Pancreas (tissue), 10 donors: ENCODE measurements around the gene MBL2. TPM values are rescaled to one million over a fixed set of nuclear protein-coding genes. Genes with fewer than 3 reads are reported as not detected.

ENCODE experiments used
- ATAC-seq, 4 donors: fragments of 200-7000 bp; cut with Tn5 transposase; one replicate each; pipeline versions ENCODE4 v1.8.0 to v1.9.1; 2020; ENCODE audit warnings: mild to moderate bottlenecking in 4 of 4, moderate library complexity in 4 of 4
- DNase-seq, 6 donors: peaks; one replicate each; pipeline ENCODE4 v3.0.0-alpha.2; 2020
- FAIRE-seq: peaks from 2 replicates; lab custom pipeline; 2012; peaks lifted over from hg19 to GRCh38; lab: Jason Lieb, UNC
- H3K27ac ChIP-seq, 4 donors: fragments of 200-600 bp; sonication (generic); 1 replicate in 3 of 4; 2 replicates in 1 of 4; pipeline versions ENCODE4 v1.5.0 to v1.8.0; 2020
- H3K27me3 ChIP-seq, 4 donors: fragments of 200-600 bp; one replicate each; pipeline ENCODE4 v1.8.0; 2021
- H3K36me3 ChIP-seq, 3 donors: fragments of 200-600 bp; sonication (generic) in 1 of 3; one replicate each; pipeline versions ENCODE4 v1.5.0 to v1.8.0; 2020 to 2021
- H3K4me1 ChIP-seq, 3 donors: fragments of 200-600 bp; one replicate each; pipeline ENCODE4 v1.8.0; 2021
- H3K4me3 ChIP-seq, 4 donors: fragments of 200-600 bp; sonication (generic) in 2 of 4; one replicate each; pipeline versions ENCODE4 v1.5.0 to v1.8.0; 2020 to 2021
- H3K9me3 ChIP-seq, 4 donors: fragments of 200-600 bp; one replicate each; pipeline ENCODE4 v1.8.0; 2021
- WGBS, 2 donors: extraction: QIAGEN DNeasy Blood & Tissue Kit; methylation state at CpG; one replicate each; pipeline ENCODE4 v1.1.7; 2013; 5-methylcytosine and 5-hydroxymethylcytosine counted together
- intact Hi-C, 3 donors: fragments of 100-400 bp; cut with DNase I; formaldehyde crosslinking; loops; one replicate each; pipeline versions ENCODE4 v1.11.1 to v1.14.2; 2022
- polyA plus RNA-seq, 2 donors: library from polyadenylated mRNA; stranded (reverse); fragments of 200-250 nt; gene quantifications; one replicate each; pipeline ENCODE4 v1.2.3, GENCODE V29; 2013
- total RNA-seq, 6 donors: library from RNA; stranded (reverse); fragmentation: NEBNext Ultra II Directional in 4 of 6; extraction: Animal tissue kit (Norgen Biotek cat#: 25700) in 4 of 6; gene quantifications; one replicate each; pipeline versions ENCODE4 v1.2.1 to v1.2.4, GENCODE V29; 2021 to 2023
- TF ChIP-seq, protein P1 (sequence below), 4 donors: fragments of 200-600 bp; sonication (generic) in 3 of 4; IDR thresholded peaks; one replicate each; pipeline versions ENCODE4 v1.5.0 to v1.8.0; 2021; ENCODE audit warnings: antibody characterized with exemption in 4 of 4
- donor health status: healthy with polysubstance abuse.
- donor health status: DM: no; HTN: no; CAD: no; lungs with moderate emphysema.
- donor health status: DM: no; HTN: no; CAD: no.
- donor health status: control.
- donor health status: control.
- donor health status: Bipolar disorder and iron deficiency.
- donor health status: DM: yes; HTN: yes; CAD: no.
- donor health status: DM: no; HTN: no; CAD: no.
- donor health status: DM: no; HTN: no; CAD: no.
- donor health status: DM: yes; HTN: yes; CAD: no.

MBL2 gene
- total and polyA plus RNA-seq, 8 donors = 0.09 TPM; not detected in 7

GRCh38 chr10:52810761-52811160 lies 38.2 kb upstream of the MBL2 start:
- intact Hi-C loops = no loop called here
- no peak overlapping the region for H3K4me3 ChIP-seq
- WGBS, 2 donors = 65 to 78% methylated on average over 2 of the region's 2 CpGs
- no peaks in the 10 kb centered on the region for H3K9me3 ChIP-seq
- H3K27ac ChIP-seq = no peak overlapping the region
- FAIRE-seq (no peak), ATAC-seq (no peak), DNase-seq (no peak)
- no peaks in the 10 kb centered on the region for H3K4me1 ChIP-seq
- no peaks in the 10 kb centered on the region for H3K36me3 ChIP-seq
- no peaks in the 10 kb centered on the region for H3K27me3 ChIP-seq
- TF ChIP-seq, protein P1, sequence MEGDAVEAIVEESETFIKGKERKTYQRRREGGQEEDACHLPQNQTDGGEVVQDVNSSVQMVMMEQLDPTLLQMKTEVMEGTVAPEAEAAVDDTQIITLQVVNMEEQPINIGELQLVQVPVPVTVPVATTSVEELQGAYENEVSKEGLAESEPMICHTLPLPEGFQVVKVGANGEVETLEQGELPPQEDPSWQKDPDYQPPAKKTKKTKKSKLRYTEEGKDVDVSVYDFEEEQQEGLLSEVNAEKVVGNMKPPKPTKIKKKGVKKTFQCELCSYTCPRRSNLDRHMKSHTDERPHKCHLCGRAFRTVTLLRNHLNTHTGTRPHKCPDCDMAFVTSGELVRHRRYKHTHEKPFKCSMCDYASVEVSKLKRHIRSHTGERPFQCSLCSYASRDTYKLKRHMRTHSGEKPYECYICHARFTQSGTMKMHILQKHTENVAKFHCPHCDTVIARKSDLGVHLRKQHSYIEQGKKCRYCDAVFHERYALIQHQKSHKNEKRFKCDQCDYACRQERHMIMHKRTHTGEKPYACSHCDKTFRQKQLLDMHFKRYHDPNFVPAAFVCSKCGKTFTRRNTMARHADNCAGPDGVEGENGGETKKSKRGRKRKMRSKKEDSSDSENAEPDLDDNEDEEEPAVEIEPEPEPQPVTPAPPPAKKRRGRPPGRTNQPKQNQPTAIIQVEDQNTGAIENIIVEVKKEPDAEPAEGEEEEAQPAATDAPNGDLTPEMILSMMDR (IDR thresholded peaks at IDR 0.05) = no peak

DNA sequence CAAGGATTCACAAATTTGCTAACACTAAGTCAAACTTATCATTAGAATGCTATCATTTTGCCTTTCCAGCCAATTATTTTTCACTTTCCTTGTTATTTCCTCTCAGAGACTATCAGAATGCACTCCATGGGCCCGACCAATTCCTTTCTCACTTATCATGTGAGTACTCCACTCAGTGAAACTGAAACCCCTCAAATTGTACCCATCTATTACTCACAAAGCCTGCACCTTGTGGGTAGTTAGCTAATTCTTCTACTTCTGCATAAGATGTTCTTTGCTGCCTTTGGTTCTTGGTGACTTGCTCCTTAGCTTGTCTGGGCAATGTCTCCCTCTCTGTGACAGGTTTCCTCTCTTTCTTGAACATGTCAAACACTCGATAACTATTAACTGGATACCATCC lies 35.2 kb upstream of the MBL2 start:
- no peaks in the 10 kb centered on the region for H3K27me3 ChIP-seq
- no peaks in the 10 kb centered on the region for H3K36me3 ChIP-seq
- no peaks in the 10 kb centered on the region for H3K9me3 ChIP-seq
- intact Hi-C loops = no loop called here
- no peak overlapping the region for H3K27ac ChIP-seq
- ATAC-seq = no peak
- TF ChIP-seq, protein P1 (IDR thresholded peaks at IDR 0.05) = no peak
- H3K4me1 ChIP-seq = no peaks in the 10 kb centered on the region
- DNase-seq = no peak
- H3K4me3 ChIP-seq = no peak overlapping the region
- FAIRE-seq = no peak
- WGBS, 2 donors = 42% methylated on average over 2 of the region's 2 CpGs

GRCh38 chr10:52805414-52806285 lies 33.1 kb upstream of the MBL2 start:
- FAIRE-seq = no peak
- no peak overlapping the region for H3K4me3 ChIP-seq
- DNase-seq = no peak
- H3K27me3 ChIP-seq = no peaks in the 10 kb centered on the region
- no peaks in the 10 kb centered on the region for H3K9me3 ChIP-seq
- TF ChIP-seq, protein P1 (IDR thresholded peaks at IDR 0.05) = no peak
- no peak overlapping the region for H3K27ac ChIP-seq
- no peak for ATAC-seq
- H3K36me3 ChIP-seq = no peaks in the 10 kb centered on the region
- intact Hi-C loops = no loop called here
- 58 to 67% methylated on average over 25 of the region's 25 CpGs for WGBS, 2 donors
- H3K4me1 ChIP-seq = no peaks in the 10 kb centered on the region

DNA sequence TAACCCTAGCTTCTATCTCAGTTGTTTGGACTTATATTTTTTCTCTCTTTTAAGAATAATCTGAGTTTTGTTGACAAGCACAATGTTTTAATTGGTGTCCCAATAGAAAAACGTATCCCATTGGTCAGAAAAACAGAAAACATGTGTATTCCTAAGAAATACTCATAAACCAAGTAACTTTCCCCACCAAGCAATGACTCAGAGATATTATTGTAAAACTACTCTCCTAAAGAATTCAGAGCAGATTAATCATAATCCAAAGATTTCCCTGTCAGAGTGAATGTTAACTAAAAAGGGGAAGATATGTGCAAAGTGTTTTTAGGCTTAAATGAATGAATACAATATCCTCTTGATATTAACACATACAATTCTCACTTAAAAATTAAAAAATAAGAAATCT lies 29.4 kb upstream of the MBL2 start:
- TF ChIP-seq, protein P1 (IDR thresholded peaks at IDR 0.05) = no peak
- H3K4me1 ChIP-seq = no peaks in the 10 kb centered on the region
- WGBS, 2 donors = 10 to 20% methylated on average over 1 of the region's 1 CpG
- H3K4me3 ChIP-seq = no peak overlapping the region
- FAIRE-seq (no peak), ATAC-seq (no peak), DNase-seq (no peak)
- intact Hi-C loops = no loop called here
- no peak overlapping the region for H3K27ac ChIP-seq
- H3K36me3 ChIP-seq = no peaks in the 10 kb centered on the region
- H3K27me3 ChIP-seq = no peaks in the 10 kb centered on the region
- H3K9me3 ChIP-seq = no peaks in the 10 kb centered on the region

DNA sequence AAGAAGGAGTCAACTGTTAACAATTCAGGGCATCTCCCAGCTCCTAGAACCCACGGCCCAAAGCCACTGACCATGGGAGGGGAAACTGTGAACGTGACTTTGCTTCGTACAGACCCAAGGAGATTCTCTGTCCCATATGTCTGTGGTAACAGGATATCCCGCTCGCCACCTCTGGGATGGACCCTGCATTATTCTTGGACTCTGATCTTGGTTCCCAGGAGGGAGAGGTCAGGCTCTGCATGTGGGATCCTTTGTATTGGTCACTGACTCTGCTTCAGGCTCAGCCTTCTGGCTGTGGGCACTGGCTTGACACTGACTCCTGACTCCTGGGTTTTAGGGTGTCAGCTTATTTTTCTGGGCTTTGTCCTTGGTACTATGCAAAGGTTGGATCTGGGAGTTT lies 13.5 kb upstream of the MBL2 start:
- TF ChIP-seq, protein P1 (IDR thresholded peaks at IDR 0.05) = no peak
- no peak for DNase-seq
- H3K27me3 ChIP-seq = no peaks in the 10 kb centered on the region
- H3K36me3 ChIP-seq = no peaks in the 10 kb centered on the region
- intact Hi-C loops = no loop called here
- ATAC-seq = no peak
- no peak for FAIRE-seq
- WGBS, 2 donors = 76 to 92% methylated on average over 5 of the region's 5 CpGs
- H3K9me3 ChIP-seq = no peaks in the 10 kb centered on the region
- no peak overlapping the region for H3K27ac ChIP-seq
- no peaks in the 10 kb centered on the region for H3K4me1 ChIP-seq
- H3K4me3 ChIP-seq = no peak overlapping the region
